IPS DF 4.7 (cell line): Measurements from ENCODE around the gene CT47C1.

Source experiments
- DNase-seq: peaks from one replicate; pipeline ENCODE4 v3.0.0-alpha.2; 2013; ENCODE audit warnings: low spot score; ENCODE audit errors: extremely low read depth

CT47C1 gene

GRCh38 chrX:119073200-119073905 is 560 bp downstream of the CT47C1 start:
- no peak for DNase-seq

- DNase-seq = no peak
Observed at GRCh38 chrX:119073911-119074310, 1.1 kb downstream of the CT47C1 start.

GRCh38 chrX:119075270-119076025 is 2.7 kb downstream of the CT47C1 start:
- no peak for DNase-seq

- DNase-seq = no peak
Observed at GRCh38 chrX:119082278-119082677, 9.5 kb downstream of the CT47C1 start.

- no peak for DNase-seq
Observed at GRCh38 chrX:119084766-119085165, 12.0 kb downstream of the CT47C1 start.

- no peak for DNase-seq
Observed at GRCh38 chrX:119087121-119087520, 14.3 kb downstream of the CT47C1 start.

- no peak for DNase-seq
Observed at GRCh38 chrX:119089619-119090018, 16.8 kb downstream of the CT47C1 start.

GRCh38 chrX:119090627-119091026 is 17.8 kb downstream of the CT47C1 start:
- no peak for DNase-seq

- DNase-seq = no peak
Observed at GRCh38 chrX:119093991-119094735, 21.4 kb downstream of the CT47C1 start.

GRCh38 chrX:119094819-119095218 is 22.0 kb downstream of the CT47C1 start:
- DNase-seq = no peak

- no peak for DNase-seq
Observed at GRCh38 chrX:119095936-119096335, 23.1 kb downstream of the CT47C1 start.

GRCh38 chrX:119101168-119101567 is 28.4 kb downstream of the CT47C1 start:
- no peak for DNase-seq

- no peak for DNase-seq
Observed at GRCh38 chrX:119105826-119106225, 33.0 kb downstream of the CT47C1 start.

GRCh38 chrX:119107206-119107605 is 34.4 kb downstream of the CT47C1 start:
- DNase-seq = no peak

- DNase-seq = peak; percentile 16
Observed at GRCh38 chrX:119118780-119119395, 46.1 kb downstream of the CT47C1 start.

- no peak for DNase-seq
Observed at GRCh38 chrX:119121341-119121740, 48.5 kb downstream of the CT47C1 start.
